Fibroblast of the conjunctiva (primary cell): ENCODE data around the gene GPR149.
"Not testable (repeated sequence)": the region's sequence is repeated elsewhere in the genome, so short reads cannot be mapped to it uniquely, and the experiment has no call there.

ENCODE experiments used
- DNase-seq: peaks from one replicate; pipeline ENCODE4 v3.0.0-alpha.2; 2010; ENCODE audit warnings: low read depth

The GPR149 gene, protein sequence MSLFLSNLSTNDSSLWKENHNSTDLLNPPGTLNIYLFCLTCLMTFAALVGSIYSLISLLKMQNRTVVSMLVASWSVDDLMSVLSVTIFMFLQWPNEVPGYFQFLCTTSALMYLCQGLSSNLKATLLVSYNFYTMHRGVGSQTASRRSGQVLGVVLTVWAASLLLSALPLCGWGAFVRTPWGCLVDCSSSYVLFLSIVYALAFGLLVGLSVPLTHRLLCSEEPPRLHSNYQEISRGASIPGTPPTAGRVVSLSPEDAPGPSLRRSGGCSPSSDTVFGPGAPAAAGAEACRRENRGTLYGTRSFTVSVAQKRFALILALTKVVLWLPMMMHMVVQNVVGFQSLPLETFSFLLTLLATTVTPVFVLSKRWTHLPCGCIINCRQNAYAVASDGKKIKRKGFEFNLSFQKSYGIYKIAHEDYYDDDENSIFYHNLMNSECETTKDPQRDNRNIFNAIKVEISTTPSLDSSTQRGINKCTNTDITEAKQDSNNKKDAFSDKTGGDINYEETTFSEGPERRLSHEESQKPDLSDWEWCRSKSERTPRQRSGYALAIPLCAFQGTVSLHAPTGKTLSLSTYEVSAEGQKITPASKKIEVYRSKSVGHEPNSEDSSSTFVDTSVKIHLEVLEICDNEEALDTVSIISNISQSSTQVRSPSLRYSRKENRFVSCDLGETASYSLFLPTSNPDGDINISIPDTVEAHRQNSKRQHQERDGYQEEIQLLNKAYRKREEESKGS

DNA sequence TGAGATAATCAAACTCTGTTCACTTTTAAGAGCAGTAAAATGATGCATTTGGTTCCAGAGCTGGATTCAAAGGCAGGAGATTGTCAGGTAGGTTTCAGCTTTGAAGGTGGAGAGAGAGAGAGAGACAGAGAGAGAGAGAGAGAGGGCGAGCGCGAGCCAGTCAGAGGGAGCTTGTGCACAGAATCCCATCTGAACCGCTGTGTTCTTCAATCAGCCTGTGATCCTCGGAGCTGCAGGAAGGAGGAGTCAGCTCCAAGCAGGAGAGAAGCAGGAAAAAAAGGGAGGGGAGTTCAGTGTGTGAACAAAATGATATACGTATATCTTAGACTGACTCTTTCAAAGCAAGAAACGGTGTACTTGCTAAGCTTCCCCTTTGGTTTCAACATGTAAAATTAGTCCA, at the start of gene GPR149:
Gene GPR149 (minus strand): TSS at position 177 of the 400 bp plus-strand sequence. CDS start 575 bp downstream, outside the sequence.
- DNase-seq, result no peak

DNA sequence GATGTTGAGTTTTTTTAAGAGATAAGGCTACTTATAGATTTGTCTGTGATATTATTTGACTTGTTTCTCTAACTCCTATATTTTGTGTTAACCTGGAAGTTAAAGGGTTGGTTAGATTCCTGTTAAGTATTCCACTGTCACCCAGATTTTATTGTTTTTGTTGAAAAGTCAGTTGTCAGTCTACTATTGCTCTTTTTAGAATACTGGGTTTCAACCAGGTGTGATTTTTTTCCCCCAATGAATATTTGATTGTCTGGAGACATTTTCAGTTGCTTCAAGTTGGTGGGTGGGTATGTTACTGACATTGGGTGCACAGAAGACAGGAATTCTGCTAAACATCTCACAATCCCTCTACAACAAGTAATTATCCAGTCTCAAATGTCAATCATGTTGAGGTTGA, 43.8 kb upstream of the GPR149 start:
- DNase-seq, result no peak

DNA sequence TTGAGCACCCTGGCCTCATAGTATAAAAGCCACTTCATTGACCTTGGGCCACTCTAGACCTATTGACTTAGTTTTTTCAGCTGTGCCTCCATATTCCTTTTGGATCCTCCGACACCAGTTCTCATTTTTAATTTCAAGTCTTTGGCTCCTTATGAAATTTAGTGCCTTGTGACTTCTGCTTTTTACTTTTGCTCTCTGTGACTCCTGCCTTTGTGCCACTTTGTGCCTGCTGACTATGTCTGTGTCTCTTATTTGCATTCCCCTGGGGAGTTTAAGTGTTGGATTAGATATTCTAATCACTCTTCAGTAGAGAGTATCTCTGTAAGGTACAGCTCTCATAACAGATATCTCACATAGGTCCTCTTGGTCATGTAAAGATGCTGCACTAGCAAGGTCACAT, 39.6 kb upstream of the GPR149 start:
- DNase-seq, result no peak

DNA sequence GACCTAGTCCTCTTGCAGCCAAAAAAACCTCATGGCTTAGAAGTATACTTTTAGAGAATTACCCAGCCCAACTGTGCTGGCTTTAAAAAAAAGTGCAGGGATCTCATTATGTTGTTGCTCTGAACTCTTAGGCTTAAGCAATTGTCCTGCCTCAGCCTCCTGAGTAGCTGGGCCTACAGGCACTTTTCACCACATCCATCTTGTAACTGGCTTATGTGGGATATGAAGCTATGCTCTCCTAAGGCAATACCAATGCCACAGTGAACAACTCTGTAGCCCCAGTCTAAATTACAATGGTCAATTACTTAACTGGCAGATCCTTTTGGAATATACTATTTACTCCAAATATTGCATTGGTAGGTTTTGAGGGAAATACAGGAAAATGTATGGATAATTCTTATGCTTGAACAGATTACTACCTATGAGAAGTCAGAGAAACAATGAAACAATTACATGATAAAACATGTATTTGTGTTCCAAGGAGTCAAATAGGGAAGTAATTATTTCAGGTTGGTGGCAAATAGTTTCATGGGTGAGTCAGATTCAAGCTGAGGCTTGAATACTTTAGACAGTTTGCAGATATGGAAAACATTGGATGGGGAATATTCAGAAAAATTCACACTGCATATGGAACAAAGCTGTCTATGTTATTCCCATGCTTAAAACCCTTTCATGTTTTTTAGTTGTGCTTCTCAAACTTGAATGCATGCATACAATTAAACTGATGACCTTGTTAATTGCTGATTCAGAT, 34.6 kb upstream of the GPR149 start:
- no peak for DNase-seq

DNA sequence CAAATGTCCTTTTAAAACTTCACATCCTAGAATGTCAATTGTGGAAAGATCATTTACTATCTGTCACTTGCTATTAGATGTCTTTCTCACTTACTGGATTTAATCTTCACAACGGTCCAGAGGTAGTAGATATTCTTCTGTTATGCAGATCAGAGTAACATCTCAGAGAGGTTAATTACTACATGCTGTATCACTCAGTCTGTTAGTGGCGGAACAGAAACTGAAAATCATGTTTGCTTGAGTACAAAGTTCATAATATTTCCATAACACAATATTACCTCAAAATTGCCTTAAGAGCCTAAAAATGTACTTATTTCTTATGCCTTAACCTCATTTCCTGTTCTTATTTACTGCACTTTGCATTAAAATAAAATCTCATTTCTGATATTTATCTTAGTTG, 28.6 kb upstream of the GPR149 start:
- no peak for DNase-seq

DNA sequence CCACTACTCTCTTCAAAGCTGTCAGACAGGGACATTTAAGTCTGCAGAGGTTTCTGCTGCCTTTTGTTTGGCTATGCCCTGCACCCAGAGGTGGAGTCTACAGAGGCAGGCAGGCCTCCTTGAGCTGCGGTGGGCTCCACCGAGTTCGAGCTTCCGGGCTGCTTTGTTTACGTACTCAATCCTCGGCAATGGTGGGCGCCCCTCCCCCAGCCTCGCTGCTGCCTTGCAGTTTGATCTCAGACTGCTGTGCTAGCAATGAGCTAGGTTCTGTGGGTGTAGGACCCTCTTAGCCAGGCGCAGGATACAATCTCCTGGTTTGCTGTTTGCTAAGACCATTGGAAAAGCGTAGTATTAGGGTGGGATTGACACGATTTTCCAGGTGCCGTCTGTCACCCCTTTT, 9.1 kb upstream of the GPR149 start:
- DNase-seq, result not testable (repeated sequence)

DNA sequence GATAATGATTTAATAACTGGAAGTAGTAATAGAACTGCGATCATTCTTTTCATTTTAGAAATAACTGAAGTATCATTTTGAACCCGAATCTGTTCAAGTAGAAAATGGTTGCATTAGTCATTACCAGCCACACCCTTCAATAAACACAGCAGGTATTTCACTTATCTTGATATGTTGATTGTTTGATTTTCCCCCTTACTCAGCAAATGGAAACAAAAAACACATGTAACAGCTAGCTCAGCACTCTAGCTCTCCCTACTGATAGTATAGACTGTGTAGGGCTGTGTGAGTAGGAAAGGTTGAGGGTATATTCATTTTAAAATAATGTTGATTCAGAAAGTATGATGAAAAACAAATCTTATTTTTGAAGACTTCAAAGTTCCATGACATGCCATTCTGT, 1.1 kb upstream of the GPR149 start:
- DNase-seq, result no peak

DNA sequence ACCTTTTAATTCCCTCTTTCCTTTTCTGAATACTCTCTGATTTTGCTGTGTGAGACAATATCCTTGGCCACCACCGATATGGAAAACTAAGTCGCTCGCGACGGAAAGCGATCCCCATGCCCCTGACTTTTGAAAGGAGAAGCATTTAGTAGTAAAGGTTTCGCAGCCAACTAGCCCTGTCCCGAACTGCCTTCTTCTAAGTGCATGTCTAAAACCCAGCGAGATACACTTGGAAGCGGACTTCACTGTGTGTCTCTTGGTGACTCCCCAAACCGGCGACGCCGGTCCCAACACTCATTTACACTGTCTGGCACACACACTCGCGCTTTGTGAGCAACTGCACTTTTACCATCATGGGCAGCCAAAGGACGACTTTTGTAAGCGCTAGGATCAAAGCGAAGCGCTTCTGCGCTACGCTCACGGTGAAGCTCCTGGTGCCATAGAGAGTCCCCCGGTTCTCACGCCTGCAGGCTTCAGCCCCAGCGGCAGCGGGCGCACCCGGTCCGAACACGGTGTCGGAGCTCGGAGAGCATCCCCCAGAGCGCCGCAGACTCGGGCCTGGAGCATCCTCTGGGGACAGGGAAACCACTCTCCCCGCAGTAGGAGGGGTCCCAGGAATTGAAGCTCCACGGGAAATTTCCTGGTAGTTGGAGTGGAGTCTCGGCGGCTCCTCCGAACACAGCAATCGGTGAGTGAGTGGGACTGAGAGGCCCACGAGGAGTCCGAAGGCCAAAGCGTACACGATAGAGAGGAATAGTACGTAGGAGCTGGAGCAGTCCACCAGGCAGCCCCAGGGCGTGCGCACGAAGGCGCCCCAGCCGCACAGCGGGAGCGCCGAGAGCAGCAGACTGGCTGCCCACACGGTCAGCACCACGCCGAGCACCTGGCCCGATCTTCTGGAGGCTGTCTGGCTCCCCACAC, 1.4 kb downstream of the GPR149 start:
- no peak for DNase-seq

DNA sequence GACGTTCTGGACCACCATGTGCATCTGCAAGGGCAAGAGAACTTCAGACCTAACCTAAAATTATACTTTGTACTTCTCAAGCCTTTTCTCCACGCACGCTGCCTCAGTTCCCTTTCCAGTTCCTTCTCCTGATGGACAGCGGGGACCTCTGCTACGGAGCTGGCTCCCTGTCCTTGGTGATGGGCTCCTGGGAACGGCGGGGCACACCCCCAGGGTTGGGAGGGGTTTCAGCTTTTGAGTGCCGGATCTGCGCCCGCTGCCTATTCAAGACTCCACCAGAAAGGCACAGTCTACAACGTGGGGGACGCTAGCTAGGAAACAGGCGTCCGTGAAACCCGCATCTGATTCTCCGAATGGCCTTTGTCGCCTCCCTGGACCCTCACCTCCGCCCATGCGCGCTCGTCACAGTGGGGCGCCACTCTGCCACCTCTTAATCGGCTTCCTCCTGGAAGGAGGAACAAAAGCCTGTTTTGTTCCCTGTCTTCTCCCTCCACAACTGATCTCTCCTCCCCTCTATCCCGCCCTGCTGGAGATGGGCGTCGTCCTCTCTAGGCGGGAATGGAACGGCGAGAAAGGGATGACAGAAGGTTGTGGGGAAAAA, 2.2 kb downstream of the GPR149 start:
- DNase-seq, result no peak

DNA sequence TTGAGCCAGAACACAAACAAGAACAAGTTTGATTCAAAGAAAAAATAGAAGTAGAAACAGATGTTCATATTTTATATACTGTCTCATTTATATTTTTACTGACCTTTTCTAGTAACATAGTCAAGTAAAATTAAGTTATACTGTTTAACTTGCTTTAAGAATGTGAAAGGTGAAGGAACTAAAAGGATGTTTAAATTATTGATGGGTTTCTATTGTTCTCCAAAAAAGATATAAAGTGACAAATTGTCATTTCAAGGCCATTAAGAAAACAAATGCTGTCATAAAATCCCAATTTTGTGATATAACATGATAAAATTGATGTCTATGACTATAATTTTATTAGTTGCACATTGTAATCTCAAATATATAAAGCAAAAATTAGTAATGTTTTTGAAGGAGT, 7.3 kb downstream of the GPR149 start:
- DNase-seq, result no peak

DNA sequence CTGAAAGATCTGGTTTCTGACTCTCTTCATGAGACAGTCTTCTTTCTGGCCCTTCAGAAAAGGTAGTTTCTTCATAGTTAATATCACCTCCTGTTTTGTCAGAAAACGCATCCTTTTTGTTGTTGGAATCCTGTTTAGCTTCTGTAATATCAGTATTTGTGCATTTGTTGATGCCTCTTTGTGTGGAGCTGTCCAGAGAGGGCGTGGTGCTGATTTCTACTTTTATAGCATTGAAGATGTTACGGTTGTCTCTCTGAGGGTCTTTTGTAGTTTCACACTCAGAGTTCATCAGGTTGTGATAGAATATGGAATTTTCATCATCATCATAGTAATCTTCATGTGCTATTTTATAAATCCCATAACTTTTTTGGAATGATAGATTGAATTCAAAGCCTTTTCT, 8.9 kb downstream of the GPR149 start:
- no peak for DNase-seq

DNA sequence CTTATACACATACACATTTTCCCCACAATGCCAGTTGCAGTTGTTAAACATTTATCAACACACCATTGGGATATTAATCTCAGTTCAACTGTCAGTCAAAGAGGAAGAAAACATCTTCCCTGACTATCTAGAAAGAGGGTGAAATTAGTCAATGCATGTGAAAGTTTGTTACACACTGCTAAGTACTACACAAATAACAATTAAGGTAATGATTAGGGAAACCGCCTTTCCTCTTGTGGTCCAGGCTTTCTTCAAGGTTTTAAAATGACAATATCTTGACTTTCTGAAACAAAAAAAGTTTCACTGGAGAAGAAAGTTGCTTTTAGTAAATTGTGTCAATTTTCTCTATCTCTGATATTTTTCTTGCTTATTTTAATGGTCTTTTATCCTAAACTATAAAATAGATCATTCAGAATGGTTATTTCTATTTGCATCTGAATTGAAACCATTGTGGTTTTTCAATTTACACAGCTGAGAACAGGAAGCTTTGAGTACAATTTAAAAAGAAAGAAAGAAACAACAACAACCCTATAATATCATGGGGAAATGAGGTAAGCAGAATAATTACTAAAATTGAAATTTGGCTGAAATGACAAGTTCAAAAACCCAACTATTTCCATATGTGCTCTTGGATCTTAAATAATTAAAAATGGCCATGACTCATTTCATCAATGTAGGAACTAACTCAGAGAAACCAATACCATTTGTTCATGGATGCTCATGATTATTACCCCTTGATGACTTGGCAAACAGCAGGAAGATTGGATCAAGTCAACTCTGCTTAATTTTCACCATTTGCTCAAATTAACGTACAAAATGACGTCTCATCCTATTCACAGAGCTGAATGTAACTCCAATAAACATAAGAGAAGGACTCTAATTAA, 31.7 kb downstream of the GPR149 start:
- DNase-seq, result no peak

DNA sequence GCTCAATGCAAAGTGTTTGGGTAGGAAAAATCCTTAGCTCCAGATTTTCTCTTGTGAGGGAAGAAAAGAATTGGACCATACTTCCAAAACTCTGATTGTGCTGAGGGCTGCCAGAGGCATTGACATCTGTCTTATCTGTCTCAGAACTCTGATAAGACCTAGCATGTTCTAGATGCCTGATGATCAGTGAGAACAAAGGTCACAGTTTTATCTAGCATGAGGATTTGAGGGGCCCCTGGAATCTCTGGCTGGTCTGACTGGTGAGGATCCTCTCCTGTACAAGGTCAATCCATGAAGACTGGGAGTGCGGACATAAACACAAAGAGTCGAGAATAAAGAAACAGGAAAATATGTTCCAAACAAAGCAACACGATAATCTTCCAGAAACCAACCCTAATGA, 40.1 kb downstream of the GPR149 start:
- DNase-seq, result no peak

DNA sequence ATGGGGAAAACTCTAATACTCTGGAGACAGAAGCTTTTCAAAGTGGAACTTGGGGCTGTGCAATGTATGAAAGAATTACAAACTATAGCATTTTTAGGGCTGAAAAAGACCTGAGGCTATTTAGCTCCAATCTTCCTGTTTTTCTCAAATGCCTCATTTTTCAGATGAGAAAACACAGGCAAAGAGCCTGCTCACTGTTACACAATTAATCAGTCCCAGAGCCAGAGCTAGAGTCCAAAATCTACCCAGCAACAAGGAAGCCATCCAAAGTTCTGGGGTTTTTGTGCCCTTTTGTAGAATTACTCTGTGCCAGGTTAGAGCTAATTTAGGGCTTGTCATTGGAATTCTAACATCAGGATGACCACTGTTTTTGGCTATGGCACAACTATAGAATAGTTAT, 45.5 kb downstream of the GPR149 start:
- no peak for DNase-seq

DNA sequence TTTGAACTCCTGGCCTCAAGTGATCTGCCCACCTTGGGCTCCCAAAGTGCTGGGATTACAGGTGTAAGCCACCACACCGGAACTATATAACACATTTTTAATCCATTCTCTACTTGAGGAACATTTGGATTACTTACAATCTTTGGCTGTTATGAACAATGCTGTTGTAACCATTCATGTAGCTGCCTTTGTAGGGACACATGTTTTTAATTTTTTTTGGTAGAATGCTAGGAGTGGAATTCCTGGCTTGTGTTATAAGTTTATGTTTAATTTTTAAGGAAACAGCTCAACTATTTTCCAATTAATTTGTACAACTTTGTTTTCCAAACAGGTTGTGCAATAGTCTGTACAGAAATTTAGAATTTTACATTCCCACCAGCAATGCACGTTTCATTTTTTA, 51.7 kb downstream of the GPR149 start:
- no peak for DNase-seq

DNA sequence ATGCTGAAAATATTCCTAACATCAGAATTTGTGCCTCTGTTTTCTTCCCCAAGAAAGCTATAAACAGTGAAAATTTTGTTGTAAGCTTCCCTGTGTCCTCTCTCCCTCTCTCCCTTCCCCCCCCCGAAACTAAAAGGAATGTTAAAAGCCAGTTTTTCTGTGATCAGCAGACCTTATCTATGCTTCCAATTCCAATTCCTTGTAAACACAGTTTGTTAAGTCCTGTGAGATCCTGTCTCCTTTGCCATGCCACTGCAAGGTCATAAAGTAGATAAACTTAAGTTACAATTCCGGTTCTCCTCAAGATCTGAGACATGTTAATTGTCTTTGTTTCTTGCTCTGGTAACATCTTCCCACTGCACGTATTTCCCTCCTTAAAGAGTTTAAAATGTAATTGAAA, 62.8 kb downstream of the GPR149 start:
- no peak for DNase-seq

DNA sequence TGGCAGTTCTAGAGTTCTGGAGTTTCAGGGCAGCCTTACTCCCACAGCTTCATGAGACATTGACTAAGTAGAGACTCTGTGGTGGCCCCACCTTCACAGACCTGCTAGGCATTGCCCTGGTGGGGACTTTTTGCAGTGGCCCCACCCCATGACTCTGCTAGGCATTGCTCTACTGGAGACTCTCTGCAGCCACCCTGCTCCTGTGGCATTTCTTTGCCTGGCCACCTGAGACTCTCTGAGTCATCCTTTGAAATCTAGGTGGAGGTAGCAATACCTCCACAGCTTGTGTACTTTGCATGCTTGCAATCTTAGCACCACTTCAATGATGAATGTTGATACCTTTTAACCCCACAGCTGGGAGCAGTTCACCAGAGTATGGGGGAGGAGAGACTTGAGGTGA, 65.1 kb downstream of the GPR149 start:
- no peak for DNase-seq

DNA sequence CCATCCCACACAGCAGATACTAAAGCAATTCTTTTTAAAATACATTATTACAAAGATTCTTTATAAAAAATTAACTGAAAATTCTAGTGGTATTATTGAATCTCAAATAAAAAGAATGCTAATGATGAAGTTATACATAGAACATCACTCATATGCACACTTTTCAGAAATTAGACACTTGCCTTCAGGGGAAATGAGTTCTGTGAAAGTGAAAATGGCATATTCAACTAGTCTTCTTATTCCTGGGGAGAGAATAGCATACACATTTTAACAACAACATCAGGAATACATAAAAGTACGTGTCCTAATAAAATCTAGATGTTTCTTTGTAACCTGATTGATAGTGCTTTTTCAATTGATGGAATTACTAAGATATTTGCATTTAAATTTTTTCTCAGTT, 68.9 kb downstream of the GPR149 start:
- no peak for DNase-seq

DNA sequence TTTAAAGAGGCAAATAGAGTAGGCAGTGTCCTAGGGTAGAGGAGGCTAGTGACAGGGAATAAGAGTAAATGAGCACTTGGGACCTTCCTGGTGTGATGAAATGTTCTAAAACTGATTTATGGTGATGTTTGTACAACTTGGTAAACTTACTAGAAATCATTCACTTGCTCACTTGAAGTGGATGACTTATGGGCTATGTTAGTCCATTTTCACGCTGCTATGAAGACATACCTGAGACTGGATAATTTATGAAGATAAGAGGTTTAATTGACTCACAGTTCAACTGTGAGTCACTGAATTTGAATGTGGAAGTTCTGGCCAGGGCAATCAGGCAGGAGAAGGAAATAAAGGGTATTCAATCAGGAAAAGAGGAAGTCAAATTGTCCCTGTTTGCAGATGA, 74.0 kb downstream of the GPR149 start:
- no peak for DNase-seq

DNA sequence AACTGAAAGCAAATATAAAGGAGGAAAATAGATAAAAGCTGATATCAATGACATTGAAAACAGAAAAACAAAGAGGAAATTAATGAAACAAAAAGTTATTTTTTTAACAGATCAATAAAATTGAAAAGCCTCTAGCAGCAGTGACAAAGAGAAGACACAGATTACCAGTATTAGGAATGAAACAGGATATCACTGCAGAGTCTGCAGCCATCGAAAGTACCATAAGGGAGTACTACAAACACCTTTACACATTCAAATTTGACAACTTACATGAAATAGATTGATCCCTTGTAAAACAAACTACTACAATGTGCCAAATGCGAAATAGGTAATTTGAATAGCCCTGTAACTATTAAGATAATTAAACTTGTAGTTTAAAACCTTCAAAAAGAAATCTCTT, 80.8 kb downstream of the GPR149 start:
- no peak for DNase-seq
